ENCODE results near the gene FNTB. TPM values are rescaled to one million over a fixed set of nuclear protein-coding genes. Genes with fewer than 3 reads are reported as not detected.

FNTB gene
- total RNA-seq, 1 donor from 2014 or later: 19.9 TPM

DNA sequence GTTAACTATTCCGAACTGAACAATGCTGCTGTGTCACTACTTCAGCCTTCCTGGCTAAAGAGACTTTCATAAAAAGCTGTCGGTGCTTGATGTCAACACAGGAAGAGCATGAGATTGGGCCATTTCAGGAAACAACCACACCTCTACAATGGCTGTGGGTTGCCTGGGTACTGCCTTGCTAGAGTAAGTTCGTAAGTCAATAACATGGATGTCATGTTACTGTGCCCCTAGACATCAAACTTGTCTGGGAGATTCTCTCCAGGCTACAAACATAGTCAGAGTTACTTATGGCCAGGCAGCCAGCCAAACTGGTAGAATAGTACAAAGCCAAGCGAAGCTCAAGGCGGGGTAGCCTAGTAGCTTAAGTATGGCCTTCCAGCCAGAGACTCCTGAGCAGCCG is 92.5 kb downstream of the FNTB start:
- Histone ChIP-seq H4K20me1 (ENCODE audit: insufficient read depth, low read length) (peaks cover 63% of the 10 kb centered on the region), H2AFZ (ENCODE audit: low read depth, low read length) (no peak overlapping the region), H3K4me2 (ENCODE audit: low read length) (no peak overlapping the region), H3K27me3 (ENCODE audit: insufficient read depth, low read length) (no peaks in the 10 kb centered on the region), H3K9me3 (ENCODE audit: insufficient read depth, low read depth, low read length) (no peaks in the 10 kb centered on the region), H3K4me3 (ENCODE audit: insufficient read depth, low read depth, low read length) (no peak overlapping the region), H3K27ac (ENCODE audit: low read depth, low read length) (no peak overlapping the region), H3K9ac (ENCODE audit: low read length) (no peak overlapping the region), H3K4me1 (ENCODE audit: insufficient read depth, low read length) (no peaks in the 10 kb centered on the region), H3K36me3 (ENCODE audit: insufficient read depth, low read length) (peaks cover 52% of the 10 kb centered on the region), H3K79me2 (ENCODE audit: insufficient read depth, low read length) (peaks cover 35% of the 10 kb centered on the region)
- no peak overlapping the region for H3K4me3 Mint-ChIP-seq (ENCODE audit: unreplicated experiment)
- FAIRE-seq (no peak), DNase-seq (ENCODE audit: low read depth) (no peak)
- no peaks in the 10 kb centered on the region for H3K27me3 Mint-ChIP-seq (ENCODE audit: low read depth, unreplicated experiment)
- peaks cover 18% of the 10 kb centered on the region for H3K4me1 Mint-ChIP-seq (ENCODE audit: low read depth, unreplicated experiment)
- H3K27ac Mint-ChIP-seq (ENCODE audit: unreplicated experiment): no peak overlapping the region
- H3K9me3 Mint-ChIP-seq (ENCODE audit: unreplicated experiment): no peaks in the 10 kb centered on the region
- TF ChIP-seq, protein P1, sequence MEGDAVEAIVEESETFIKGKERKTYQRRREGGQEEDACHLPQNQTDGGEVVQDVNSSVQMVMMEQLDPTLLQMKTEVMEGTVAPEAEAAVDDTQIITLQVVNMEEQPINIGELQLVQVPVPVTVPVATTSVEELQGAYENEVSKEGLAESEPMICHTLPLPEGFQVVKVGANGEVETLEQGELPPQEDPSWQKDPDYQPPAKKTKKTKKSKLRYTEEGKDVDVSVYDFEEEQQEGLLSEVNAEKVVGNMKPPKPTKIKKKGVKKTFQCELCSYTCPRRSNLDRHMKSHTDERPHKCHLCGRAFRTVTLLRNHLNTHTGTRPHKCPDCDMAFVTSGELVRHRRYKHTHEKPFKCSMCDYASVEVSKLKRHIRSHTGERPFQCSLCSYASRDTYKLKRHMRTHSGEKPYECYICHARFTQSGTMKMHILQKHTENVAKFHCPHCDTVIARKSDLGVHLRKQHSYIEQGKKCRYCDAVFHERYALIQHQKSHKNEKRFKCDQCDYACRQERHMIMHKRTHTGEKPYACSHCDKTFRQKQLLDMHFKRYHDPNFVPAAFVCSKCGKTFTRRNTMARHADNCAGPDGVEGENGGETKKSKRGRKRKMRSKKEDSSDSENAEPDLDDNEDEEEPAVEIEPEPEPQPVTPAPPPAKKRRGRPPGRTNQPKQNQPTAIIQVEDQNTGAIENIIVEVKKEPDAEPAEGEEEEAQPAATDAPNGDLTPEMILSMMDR (IDR thresholded peaks at IDR 0.05; ENCODE audit: insufficient read depth, low read depth, low read length): no peak
- no peak for TF ChIP-seq EZH2 (IDR thresholded peaks at IDR 0.05; ENCODE audit: insufficient read depth, low read length)
- H3K36me3 Mint-ChIP-seq (ENCODE audit: low read depth, unreplicated experiment): peaks cover 38% of the 10 kb centered on the region

DNA sequence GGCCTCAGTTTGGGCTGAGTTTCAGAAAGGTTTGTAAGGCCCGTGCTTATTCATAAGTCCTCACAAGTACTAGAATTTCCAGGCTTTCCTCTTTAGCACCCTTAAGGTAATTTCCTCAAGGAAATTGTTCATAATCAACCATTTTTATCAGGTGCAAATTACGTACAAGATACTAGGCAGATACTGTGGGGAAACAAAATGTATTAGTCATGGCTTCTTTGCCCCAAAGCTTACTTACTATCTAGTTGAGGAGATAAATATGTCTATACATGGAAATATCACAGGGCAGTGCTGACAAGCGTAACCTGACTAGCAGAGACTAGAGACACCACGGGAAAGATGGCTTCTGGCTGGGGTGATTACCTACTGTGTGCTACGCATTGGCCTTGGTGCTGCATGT is 93.1 kb downstream of the FNTB start:
- TF ChIP-seq, protein P1 (IDR thresholded peaks at IDR 0.05; ENCODE audit: insufficient read depth, low read depth, low read length): no peak
- TF ChIP-seq EZH2 (IDR thresholded peaks at IDR 0.05; ENCODE audit: insufficient read depth, low read length): no peak
- H4K20me1 ChIP-seq (ENCODE audit: insufficient read depth, low read length): peaks cover 63% of the 10 kb centered on the region
- H3K27me3 Mint-ChIP-seq (ENCODE audit: low read depth, unreplicated experiment): no peaks in the 10 kb centered on the region
- no peak overlapping the region for H3K27ac Mint-ChIP-seq (ENCODE audit: unreplicated experiment)
- H3K27ac ChIP-seq (ENCODE audit: low read depth, low read length): no peak overlapping the region
- H2AFZ ChIP-seq (ENCODE audit: low read depth, low read length): no peak overlapping the region
- no peak overlapping the region for H3K4me3 ChIP-seq (ENCODE audit: insufficient read depth, low read depth, low read length)
- H3K79me2 ChIP-seq (ENCODE audit: insufficient read depth, low read length): peaks cover 35% of the 10 kb centered on the region
- H3K9me3 ChIP-seq (ENCODE audit: insufficient read depth, low read depth, low read length): no peaks in the 10 kb centered on the region
- H3K27me3 ChIP-seq (ENCODE audit: insufficient read depth, low read length): no peaks in the 10 kb centered on the region
- peaks cover 18% of the 10 kb centered on the region for H3K4me1 Mint-ChIP-seq (ENCODE audit: low read depth, unreplicated experiment)
- no peak for FAIRE-seq
- H3K4me3 Mint-ChIP-seq (ENCODE audit: unreplicated experiment): no peak overlapping the region
- no peak for DNase-seq (ENCODE audit: low read depth)
- peaks cover 38% of the 10 kb centered on the region for H3K36me3 Mint-ChIP-seq (ENCODE audit: low read depth, unreplicated experiment)
- H3K9ac ChIP-seq (ENCODE audit: low read length): no peak overlapping the region
- peaks cover 51% of the 10 kb centered on the region for H3K36me3 ChIP-seq (ENCODE audit: insufficient read depth, low read length)
- H3K4me2 ChIP-seq (ENCODE audit: low read length): no peak overlapping the region
- H3K9me3 Mint-ChIP-seq (ENCODE audit: unreplicated experiment): no peaks in the 10 kb centered on the region
- H3K4me1 ChIP-seq (ENCODE audit: insufficient read depth, low read length): no peaks in the 10 kb centered on the region

DNA sequence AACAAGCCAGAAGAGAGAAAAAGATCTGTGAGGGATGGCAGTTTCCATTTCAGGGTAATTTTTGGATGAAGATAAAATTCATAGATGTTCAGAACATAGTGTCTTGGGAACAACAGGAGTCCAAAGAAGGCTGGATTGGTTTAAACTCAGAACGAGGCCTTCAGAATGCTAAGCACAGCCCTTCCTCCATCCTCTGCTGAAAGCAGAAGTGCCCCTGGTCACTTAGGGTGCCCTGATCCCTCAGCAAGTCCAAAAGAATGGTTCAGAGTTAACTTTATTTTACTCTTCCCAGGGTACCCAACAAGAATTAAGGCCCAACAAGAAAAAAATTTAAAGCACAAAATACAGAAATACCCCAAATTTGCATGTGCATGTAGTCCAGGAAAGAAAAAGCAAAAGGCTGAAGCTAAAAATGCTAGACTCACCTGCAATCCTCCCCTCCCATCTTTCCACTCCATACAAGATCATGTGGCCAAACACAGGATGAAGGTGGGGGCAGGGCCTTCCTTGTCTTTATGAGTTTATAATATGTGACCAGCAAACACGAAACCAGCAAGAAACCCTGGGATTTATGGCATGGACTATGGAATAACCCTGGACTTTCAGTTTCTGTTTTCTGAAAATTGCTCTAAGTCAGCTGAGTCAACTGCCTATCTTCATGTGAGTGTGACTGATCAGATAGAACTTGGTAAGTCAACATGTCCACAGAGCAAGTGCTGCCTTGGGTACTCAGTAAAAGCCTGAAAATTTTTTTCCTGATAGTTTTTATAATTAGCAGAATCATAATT is 94.5 kb downstream of the FNTB start:
- Mint-ChIP-seq H3K27me3 (ENCODE audit: low read depth, unreplicated experiment) (no peaks in the 10 kb centered on the region), H3K36me3 (ENCODE audit: low read depth, unreplicated experiment) (peaks cover 38% of the 10 kb centered on the region), H3K9me3 (ENCODE audit: unreplicated experiment) (peaks cover 5% of the 10 kb centered on the region), H3K4me3 (ENCODE audit: unreplicated experiment) (peak overlapping the region; percentile 11), H3K27ac (ENCODE audit: unreplicated experiment) (no peak overlapping the region), H3K4me1 (ENCODE audit: low read depth, unreplicated experiment) (peaks cover 18% of the 10 kb centered on the region)
- Histone ChIP-seq H3K36me3 (ENCODE audit: insufficient read depth, low read length) (peaks cover 44% of the 10 kb centered on the region), H2AFZ (ENCODE audit: low read depth, low read length) (no peak overlapping the region), H3K9me3 (ENCODE audit: insufficient read depth, low read depth, low read length) (no peaks in the 10 kb centered on the region), H3K4me3 (ENCODE audit: insufficient read depth, low read depth, low read length) (no peak overlapping the region), H3K79me2 (ENCODE audit: insufficient read depth, low read length) (peaks cover 35% of the 10 kb centered on the region), H3K4me2 (ENCODE audit: low read length) (no peak overlapping the region), H4K20me1 (ENCODE audit: insufficient read depth, low read length) (peaks cover 71% of the 10 kb centered on the region), H3K9ac (ENCODE audit: low read length) (no peak overlapping the region), H3K27ac (ENCODE audit: low read depth, low read length) (no peak overlapping the region), H3K27me3 (ENCODE audit: insufficient read depth, low read length) (no peaks in the 10 kb centered on the region), H3K4me1 (ENCODE audit: insufficient read depth, low read length) (peaks cover 2% of the 10 kb centered on the region)
- DNase-seq (ENCODE audit: low read depth) (no peak), FAIRE-seq (no peak)
- TF ChIP-seq EZH2 (IDR thresholded peaks at IDR 0.05; ENCODE audit: insufficient read depth, low read length): no peak
- TF ChIP-seq, protein P1 (IDR thresholded peaks at IDR 0.05; ENCODE audit: insufficient read depth, low read depth, low read length): no peak

Measured in astrocyte (in vitro differentiated cells and primary cell).